Inferior parietal cortex (tissue), 1 donor: Measurements from ENCODE around the gene SHROOM2.
A peak's percentile ranks its signal among the peaks of the same experiment; 100 is the strongest.

ENCODE experiments used
- DNase-seq: peaks from one replicate; pipeline ENCODE4 v3.0.0-alpha.2; 2016; ENCODE audit errors: extremely low spot score

SHROOM2 gene

GRCh38 chrX:9895225-9895912, 109.1 kb downstream of the SHROOM2 start:
- no peak for DNase-seq

- DNase-seq, result no peak
Observed at GRCh38 chrX:9897761-9898161, 111.5 kb downstream of the SHROOM2 start.

- DNase-seq, result peak; percentile 72
Observed at GRCh38 chrX:9899640-9900111, 113.4 kb downstream of the SHROOM2 start.

- no peak for DNase-seq
Observed at GRCh38 chrX:9902656-9903055, 116.4 kb downstream of the SHROOM2 start.

- no peak for DNase-seq
Observed at GRCh38 chrX:9903146-9903545, 116.9 kb downstream of the SHROOM2 start.

- DNase-seq, result no peak
Observed at GRCh38 chrX:9905288-9905687, 119.1 kb downstream of the SHROOM2 start.

- DNase-seq, result no peak
Observed at GRCh38 chrX:9905721-9906120, 119.5 kb downstream of the SHROOM2 start.

- DNase-seq, result no peak
Observed at GRCh38 chrX:9906919-9907318, 120.7 kb downstream of the SHROOM2 start.

GRCh38 chrX:9907645-9908387, 121.6 kb downstream of the SHROOM2 start:
- no peak for DNase-seq

GRCh38 chrX:9909254-9909653, 123.0 kb downstream of the SHROOM2 start:
- no peak for DNase-seq

GRCh38 chrX:9911487-9911886, 125.3 kb downstream of the SHROOM2 start:
- DNase-seq, result no peak

- no peak for DNase-seq
Observed at GRCh38 chrX:9912351-9913145, 126.3 kb downstream of the SHROOM2 start.

- DNase-seq, result no peak
Observed at GRCh38 chrX:9913146-9913433, 126.9 kb downstream of the SHROOM2 start.

GRCh38 chrX:9917861-9918260, 131.6 kb downstream of the SHROOM2 start:
- no peak for DNase-seq

- no peak for DNase-seq
Observed at GRCh38 chrX:9919632-9920172, 133.5 kb downstream of the SHROOM2 start.

- DNase-seq, result no peak
Observed at GRCh38 chrX:9921407-9921806, 135.2 kb downstream of the SHROOM2 start.

GRCh38 chrX:9923357-9923756, 137.1 kb downstream of the SHROOM2 start:
- no peak for DNase-seq

- no peak for DNase-seq
Observed at GRCh38 chrX:9926002-9926401, 139.8 kb downstream of the SHROOM2 start.

- no peak for DNase-seq
Observed at GRCh38 chrX:9927698-9928482, 141.7 kb downstream of the SHROOM2 start.

GRCh38 chrX:9935436-9935835, 149.2 kb downstream of the SHROOM2 start:
- no peak for DNase-seq

- DNase-seq, result no peak
Observed at GRCh38 chrX:9937761-9938160, 151.5 kb downstream of the SHROOM2 start.

GRCh38 chrX:9938516-9938915, 152.3 kb downstream of the SHROOM2 start:
- no peak for DNase-seq
